Right lobe of liver (tissue), 4 donors: ENCODE results near the gene SMIM38.

ENCODE experiments used
- POLR2A ChIP-seq: fragments of 450-650 bp; IDR thresholded peaks from one replicate; pipeline ENCODE4 v1.6.1; 2017; ENCODE audit warnings: antibody characterized with exemption, mild to moderate bottlenecking
- TF ChIP-seq, protein P1 (sequence below), 4 donors: fragments of 200-600 bp in 3 of 4; fragments of 450-650 bp in 1 of 4; IDR thresholded peaks; one replicate each; pipeline versions ENCODE4 v1.5.1 to v1.8.0; 2016 to 2022; ENCODE audit warnings: antibody characterized with exemption in 4 of 4, mild to moderate bottlenecking in 2 of 4
- donor health status: DM: no; HTN: no; CAD: no.
- donor health status: DM: no; HTN: no; CAD: no.
- donor health status: DM: no; HTN: yes; CAD: no.

DNA sequence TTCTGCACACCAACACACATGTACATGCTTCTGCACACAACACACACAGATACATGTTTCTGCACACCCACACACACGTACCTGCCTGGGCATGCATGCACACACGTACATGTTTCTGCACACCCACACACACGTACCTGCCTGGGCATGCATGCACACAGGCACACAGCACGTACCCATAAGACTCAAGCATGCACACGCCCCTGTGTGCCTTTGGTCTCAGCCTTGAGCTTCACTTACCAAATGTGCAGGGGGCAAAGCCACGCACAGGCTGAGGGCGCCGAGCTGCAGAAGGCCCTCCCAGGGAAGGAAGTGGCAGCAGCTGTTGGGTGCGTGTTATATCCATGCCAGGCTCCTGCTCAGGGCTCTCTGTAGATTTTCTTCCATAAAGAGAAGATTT lies 34.7 kb upstream of the SMIM38 start:
- no peak for TF ChIP-seq POLR2A
- TF ChIP-seq, protein P1, sequence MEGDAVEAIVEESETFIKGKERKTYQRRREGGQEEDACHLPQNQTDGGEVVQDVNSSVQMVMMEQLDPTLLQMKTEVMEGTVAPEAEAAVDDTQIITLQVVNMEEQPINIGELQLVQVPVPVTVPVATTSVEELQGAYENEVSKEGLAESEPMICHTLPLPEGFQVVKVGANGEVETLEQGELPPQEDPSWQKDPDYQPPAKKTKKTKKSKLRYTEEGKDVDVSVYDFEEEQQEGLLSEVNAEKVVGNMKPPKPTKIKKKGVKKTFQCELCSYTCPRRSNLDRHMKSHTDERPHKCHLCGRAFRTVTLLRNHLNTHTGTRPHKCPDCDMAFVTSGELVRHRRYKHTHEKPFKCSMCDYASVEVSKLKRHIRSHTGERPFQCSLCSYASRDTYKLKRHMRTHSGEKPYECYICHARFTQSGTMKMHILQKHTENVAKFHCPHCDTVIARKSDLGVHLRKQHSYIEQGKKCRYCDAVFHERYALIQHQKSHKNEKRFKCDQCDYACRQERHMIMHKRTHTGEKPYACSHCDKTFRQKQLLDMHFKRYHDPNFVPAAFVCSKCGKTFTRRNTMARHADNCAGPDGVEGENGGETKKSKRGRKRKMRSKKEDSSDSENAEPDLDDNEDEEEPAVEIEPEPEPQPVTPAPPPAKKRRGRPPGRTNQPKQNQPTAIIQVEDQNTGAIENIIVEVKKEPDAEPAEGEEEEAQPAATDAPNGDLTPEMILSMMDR (IDR thresholded peaks at IDR 0.05), result no peak
